HG03095 (cell line): Measurements from ENCODE around the gene TEX51.

Experiments used
- ATAC-seq: cut with Tn5 transposase; IDR thresholded peaks from one replicate; pipeline ENCODE4 v1.9.1; 2021; ENCODE audit warnings: moderate library complexity; ENCODE audit not compliant: unreplicated experiment

The TEX51 gene

DNA sequence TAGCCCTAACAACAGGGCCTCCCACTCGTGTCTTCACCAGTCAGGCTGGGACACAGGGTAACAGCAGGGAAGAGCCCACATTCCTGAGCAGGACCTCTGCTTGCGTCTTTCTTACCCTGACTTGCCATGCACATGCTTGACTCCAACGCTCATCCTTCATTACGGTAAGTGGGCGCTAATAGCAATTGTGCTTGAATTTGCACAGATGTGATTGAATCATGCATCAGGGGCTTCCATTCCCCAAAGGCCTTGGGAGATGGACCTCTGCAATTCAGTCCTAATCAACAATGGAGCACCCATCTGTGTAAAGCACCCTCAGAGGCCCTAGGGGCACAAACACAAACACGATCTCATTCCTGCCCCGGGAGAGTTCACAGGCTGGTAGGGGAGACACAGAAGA lies 13.5 kb downstream of the TEX51 start:
- no peak for ATAC-seq

DNA sequence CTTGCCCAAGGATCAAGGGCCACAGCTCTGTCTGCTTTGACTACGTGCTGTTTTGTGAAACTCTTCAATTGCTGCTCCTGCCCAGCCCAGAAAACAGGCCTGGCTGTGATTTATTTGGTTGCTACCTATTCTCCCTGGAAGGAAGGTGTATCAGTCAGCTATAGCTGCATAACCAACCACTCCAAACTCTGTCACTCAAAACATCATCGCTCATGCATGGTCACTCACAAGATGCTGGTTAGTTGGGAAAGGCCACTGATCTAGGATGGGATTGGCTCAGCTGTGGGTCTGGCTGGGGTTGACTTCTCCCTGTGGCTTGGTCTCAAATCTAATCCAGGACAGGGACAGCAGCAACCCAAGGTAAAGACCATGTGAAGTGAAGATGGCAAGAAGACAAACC lies 14.6 kb downstream of the TEX51 start:
- ATAC-seq = no peak

DNA sequence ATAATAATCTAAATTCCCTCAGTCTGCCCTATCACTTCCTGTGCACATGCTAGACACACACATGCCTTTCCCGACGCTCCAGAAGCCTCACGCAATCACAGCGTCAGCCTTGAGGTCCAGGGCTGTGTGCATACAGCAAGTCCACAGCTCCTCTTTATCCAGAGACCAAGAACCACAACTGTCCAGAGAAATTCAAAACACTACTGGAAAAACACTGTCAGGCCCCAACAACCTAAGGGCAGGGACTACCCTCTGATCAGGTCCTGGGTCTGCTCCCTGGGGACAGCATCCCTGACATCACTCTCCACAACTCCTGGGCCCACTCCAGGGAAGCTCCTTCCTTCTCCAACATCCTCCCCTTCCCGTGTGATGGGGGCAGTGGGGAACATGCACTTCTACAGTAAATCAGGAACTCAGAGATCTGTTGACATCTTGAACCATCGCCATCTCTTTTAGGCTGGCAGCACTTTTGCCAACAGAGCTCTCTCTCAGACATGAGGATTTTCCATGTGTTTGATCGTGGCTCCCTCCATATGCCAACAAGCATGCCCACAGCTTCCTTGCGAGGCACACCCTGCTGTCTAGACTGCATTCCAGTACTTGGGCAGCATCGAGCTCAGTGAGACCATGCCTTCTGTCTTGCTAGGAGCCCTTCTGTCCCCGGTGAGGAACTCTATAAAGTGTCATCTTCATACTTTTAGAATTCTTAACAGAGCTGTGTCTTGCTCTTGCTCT lies 15.4 kb downstream of the TEX51 start:
- ATAC-seq = no peak

DNA sequence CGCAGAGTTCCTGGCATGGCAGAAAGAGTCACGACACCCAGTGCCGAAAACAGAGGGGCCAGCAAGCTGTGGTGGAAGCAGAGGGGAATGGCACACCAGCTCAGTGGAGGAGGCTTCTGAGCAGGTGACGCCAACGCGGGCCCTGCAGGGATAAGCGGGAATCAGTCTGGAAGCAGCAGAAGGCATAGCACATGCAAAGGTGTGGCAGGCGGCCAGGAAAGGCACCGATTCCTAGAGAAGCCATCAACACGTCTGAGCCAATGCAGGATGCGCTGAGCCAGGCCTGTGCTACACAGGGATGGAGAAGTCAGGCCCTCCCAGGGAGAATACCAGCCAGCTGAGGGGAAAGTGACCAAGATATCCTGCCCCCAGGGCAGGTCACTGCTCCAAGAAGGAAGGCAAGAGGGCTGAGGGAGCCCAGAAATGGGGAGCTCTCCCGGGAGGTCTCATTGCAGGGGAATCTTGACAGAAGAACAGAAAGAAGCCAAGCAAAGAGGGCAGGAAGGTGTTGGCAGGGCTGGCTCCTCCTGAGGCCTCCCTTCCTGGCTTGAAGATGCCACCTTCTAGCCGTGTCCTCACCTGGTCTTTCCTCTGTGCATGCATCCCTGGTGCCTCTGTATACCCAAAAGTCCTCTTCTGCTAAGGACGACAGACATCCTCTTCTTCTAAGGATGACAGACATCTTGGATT lies 16.3 kb downstream of the TEX51 start:
- ATAC-seq = no peak

DNA sequence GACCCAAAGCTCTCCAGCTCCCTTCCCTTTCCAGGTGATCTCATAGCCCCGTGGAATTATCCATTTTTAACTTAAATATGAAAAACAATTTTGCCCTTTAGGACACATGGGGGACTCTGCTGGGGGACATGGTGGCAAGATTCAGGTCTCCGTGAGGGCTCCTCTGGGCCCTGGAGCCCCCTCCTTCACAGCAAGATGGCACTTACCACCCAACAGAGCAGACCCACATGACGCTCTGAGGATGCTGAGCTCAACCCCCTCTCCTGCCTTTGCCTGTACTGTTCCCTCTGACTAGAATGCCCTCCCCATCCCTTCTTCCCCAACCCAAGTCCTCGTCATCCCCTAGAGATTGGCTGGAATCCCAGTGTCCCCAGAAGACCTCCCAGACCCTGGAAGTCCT lies 17.2 kb downstream of the TEX51 start:
- no peak for ATAC-seq

DNA sequence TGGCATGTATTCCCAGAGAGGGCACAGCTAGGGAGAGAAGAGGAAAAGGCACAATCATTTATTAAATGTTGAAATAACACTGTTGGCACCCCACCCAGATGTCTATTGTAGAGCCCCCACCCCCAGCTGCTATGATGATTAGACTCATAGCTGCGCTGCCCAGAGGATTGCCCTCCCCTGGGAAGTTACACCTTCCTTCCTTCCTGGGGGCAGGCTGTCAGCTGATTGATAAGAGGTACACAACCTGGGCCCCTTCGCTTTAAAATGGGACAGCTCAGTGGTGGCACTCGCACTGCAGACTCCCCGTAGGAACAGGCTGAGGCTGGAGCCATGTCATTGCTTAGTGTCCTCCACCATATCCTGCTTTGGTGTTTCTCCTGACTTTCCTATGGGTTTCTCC lies 18.1 kb downstream of the TEX51 start:
- no peak for ATAC-seq

DNA sequence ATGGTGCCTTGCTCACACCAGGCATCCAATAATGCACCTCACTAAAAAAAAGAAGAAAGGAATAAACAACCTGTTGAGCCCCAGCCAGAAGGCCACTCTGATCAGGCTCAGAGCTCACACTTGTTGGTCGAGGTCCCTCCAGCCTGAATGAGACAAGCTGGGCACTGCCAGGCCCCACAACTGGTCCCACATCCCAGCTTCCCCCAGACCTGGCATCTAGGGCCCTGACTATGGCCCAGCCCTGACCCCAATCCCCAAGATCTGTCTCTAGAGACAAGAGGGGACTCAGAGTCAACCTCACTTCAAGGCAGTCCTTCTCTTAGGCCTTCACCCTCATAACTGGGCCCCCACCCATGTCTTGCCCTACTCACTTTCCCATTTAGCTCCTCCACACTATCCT lies 22.4 kb downstream of the TEX51 start:
- no peak for ATAC-seq

DNA sequence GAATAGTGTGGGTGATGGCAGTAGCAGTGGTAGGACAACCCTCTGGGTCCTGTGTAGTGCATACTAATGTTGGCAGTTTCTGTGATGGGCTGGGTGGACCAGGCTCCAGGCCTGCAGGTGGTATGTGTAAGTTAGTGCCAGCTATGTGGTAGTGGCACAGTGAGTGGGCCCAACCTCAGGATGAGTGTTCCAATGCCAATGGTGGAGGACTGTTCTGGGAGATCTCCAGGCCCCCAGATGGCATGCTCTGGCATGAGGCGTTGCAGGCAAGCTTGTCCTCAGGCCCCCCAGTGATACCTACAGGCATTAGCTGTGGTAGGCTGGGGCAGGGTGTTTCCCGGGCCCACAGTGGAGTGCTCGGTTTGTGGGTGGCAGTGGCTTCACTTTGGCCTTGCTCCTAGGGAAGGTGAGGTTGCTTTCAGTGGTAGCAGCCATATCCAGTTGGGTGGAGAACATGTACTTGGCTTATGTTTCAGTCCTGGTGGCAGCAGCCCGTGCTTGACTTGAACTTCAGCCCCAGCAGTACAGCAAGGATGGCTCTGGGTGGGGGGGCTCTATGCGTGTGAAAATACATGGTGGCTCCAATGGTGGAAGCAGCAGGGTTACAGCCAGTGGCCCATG lies 32.4 kb downstream of the TEX51 start:
- ATAC-seq = no peak

DNA sequence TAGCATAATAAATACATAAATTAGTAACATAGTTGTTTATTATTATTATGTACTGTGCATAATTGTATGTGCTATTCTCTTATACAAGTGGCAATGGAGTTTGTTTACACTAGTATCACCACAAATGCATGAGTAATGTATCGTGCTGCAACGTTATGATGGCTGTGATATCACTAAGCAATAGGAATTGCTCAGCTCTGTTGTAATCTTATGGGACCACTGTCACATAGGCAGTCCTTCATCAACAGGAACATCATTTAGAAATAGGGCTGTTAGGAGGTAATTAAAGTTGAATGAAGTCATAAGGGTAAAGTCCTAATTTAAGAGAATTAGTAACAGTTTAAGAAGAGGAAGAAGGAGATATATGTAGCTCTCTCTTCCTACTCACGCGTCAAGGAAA lies 33.8 kb downstream of the TEX51 start:
- no peak for ATAC-seq

DNA sequence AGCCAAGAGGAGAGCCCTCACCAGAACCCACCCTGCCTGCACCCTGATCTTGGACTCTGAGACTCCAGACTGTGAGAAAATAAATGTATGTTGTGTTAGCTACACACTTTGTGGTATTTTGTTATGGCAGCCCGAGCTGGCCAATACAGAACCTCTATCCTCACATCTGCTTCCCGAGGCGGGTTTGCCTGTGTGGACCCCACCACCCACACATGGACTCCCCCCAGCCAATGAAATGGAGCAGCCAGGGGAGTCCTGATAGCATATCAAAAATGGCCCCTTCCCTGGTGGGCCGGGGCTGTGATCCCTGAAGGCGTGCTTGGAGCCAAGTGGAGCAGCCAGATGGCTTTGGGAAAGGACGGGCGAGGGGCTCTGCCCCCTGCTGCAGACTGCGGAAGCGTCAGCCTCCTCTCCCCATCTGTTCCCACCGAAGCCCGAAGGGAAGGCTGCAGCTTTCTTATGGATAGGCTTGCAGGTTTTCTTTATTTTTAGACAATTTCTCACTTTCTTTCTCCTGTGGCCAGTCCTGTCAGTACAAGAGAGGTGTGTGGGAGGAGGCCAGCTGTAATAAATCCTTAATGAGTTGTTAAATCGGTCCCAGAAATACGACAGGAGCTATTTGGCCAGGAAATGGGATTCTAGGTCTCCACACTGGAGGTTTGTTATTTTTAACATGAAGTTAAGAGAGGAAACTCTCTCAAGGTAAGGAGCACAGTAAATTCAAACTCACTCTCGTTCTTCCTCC lies 34.4 kb downstream of the TEX51 start:
- ATAC-seq = no peak

DNA sequence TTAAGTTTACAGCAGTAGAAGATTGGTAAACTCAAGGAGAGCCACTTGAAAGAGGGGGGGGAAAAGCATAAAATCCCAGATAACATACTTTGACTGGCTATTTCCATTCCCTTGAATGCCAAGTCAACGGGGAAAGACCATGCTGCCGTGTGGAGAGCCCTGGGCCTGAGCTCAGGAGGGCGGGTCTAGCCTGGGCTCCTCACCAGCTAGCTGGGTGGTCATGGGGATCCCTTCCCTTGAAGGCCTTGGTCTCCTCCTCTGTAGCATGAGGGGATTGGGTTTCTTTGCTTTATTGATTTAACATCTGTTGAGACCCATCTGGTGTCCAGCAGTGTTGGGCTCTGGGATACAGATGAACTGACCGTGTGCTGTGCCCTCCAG lies 35.0 kb downstream of the TEX51 start:
- ATAC-seq = no peak

DNA sequence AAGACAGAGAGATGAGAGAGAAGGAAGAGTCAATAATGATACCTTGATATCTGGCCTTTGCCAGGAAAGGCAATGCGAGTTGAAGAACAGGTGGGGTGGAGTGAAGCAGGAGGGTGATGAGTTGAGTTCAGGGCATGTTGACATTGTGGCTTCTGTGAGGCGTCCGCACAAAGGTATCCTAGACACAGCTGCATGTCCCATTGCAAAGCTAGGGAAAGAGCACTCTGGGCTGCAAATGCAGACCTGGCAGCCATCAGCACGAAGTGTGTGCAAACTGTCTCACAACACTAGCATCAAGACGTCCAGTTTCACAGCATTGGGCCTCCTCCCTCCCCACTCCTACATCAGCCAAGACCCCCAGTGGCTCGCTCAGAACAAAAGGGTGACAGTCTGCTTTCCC lies 36.1 kb downstream of the TEX51 start:
- ATAC-seq = no peak

DNA sequence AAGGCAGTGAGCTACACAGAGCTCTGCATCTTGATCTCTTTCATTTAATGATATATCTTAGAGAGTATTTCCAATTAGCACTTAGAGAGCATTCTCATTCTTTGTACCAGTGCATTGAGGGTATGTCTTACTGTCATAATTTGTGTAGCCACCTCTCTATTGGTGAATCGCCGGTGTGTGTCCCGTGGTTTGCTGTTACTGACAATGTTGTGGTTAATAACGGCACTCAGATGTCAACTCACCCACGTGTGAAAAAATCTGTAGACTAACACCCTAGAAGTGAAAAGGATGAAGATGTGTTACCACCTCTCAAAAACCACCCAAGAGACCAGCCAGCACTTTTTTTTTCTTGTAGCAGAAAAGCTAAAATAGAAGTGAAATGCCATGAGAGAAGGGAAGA lies 37.1 kb downstream of the TEX51 start:
- no peak for ATAC-seq

DNA sequence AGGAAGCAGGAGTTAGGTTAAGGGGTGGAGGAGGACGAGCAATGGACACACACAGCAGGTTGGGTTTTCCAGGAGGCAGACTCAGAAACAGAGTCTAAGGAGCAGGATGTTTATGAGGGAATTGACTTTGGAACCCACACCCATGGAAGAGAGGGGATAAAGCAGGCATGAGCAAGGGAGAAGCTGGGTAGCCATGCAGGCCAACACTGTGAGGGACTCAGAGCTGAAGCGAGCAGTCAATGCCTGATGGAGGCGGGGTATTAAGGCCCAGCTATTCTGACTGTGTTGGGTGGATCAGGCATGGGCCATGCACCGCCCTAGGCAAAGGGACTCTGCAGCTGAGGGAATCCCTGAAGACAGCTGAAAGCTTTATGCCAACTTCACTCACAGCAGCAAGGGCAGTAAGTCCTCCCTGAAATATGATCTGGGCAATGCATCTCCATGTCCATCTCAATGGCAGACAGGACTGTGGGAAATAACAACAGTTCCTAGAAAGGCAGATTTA lies 37.6 kb downstream of the TEX51 start:
- no peak for ATAC-seq

DNA sequence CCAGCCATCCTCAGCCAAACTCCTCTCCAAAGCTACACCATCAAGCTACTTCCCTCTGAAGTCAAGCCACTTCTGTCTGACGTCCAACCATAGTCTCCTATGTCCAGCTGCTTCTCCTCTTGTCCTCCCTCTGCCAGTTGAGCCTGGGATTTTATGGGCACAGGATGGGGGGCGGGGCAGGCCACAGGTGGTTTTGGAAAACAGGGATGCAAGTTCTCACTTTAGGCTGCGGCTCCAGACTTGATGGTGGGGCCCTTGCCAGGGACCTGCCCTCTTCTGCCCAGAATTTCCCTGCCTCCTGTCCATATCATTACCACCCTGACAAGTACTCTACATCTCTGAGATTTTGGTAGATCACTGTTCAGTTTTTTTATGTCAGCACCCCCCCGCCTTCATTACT lies 41.6 kb downstream of the TEX51 start:
- ATAC-seq = no peak

DNA sequence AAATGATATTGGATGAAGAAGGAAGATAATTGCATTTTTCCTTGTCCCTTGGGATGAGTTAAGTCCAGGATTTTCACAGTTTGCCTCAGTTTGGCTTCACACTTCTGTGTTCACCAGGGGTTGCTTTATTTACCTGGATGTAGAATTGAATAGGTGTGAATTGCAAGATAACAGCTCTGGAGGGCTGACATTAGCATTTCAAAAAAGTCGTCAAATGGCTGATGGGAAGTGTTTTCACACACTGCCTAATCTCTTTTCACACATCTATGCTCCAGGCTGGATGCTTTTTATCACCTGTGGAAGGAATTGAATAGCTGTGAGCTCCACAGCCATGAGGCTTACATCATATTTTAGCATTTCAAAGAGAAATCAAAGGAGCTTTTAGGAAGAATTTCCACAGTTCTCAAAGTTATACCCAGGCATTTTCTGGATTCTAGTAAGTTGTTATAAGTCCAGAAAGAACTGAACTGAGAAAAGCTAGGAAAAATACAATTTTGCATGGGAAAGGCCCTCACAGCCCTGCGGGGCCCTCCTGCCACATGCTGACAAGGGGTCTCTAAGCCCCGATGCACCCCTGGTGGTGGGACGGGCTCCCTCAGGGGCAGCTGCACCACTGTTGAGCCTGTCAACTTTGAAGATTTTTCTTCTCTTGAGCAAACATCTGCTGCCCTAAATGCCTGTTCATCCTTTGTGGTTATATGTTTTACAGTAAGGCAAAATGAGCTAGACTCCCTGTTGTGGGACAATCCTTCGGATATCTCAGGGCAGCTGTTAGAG lies 43.9 kb downstream of the TEX51 start:
- ATAC-seq = no peak

DNA sequence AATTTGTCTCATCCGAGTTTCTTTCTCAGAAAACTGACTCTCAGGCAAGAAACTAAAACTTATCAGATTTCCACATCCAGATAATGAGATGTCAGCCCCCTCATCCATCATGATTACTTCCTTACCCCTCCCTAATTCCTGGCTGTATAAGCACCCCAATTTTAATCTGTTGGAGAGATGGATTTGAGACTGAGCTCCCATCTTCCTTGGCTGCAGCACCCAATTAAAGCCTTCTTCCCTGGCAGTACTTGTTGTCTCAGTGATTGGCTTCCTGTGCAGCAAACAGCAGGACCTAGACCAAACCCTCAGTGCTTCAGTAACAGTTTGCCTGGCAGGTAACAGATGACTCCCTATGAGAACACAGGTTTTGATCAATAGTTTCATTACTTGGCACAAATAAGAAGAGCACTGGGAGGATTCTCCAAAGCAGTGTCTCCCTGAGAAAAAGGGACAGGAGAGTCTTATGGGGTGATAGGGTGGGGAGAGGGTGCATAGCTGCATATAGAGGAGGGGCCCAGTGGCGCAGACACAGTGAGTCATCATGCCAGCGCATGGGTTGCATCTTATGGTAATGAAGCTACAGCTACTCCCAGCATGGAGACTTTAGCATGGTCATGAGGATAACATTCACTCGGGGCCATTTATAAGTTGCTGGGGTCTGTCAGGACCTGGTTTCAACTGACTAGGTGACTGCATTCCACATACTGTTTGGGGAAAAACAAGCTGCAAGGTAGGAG lies 45.1 kb downstream of the TEX51 start:
- ATAC-seq = no peak

DNA sequence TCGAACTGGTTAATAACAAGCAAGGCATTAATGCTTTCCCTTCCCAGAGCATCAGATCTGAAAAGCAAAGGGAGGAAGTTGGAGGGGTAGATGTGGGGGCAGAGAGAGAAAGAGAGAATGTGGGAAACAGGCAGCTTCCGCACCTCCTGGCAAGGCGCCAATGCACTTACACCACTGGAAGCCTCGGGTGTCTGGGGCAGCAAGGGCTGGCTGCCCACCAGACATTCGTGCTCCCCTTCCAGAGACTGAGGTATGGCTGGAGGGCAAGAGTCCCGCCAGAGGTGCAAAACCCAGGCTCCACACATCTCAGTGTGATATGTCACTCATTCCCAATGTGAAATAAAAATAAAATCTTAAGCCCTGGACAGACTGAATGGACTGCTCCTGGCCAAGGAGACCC lies 46.4 kb downstream of the TEX51 start:
- ATAC-seq = no peak

DNA sequence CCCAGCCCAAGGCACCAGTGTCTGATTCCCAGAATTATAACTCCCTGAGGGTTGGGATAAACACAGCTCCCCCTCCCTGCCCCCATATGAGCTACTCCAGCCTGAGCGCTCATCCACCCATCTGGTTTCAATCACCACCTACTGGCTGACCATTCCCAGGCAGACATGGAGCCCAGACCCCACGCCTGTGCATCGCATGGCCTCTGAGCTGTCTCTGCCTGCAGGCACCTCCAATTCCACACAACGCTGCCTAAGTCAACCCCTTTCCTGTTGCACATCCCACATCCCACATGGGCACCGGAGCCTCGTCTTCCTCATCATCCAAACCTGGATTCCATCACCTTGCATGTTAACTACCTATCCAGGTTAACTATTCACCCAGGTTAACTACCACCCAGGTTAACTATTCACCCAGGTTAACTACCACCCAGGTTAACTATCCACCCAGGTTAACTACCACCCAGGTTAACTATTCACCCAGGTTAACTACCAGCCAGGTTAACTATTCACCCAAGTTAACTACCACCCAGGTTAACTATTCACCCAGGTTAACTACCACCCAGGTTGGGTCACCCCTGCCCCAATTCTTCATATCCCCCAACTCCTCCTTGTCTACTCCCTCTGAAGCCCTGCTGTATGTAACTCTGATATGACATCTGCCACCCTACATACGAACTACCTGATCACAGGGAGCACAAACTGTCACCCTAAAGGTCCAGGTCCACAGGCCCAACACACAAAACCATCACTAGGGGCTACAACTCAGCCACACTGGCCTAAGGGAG lies 47.8 kb downstream of the TEX51 start:
- ATAC-seq = no peak
